ENCODE data around the gene ADGRA1.

DNA sequence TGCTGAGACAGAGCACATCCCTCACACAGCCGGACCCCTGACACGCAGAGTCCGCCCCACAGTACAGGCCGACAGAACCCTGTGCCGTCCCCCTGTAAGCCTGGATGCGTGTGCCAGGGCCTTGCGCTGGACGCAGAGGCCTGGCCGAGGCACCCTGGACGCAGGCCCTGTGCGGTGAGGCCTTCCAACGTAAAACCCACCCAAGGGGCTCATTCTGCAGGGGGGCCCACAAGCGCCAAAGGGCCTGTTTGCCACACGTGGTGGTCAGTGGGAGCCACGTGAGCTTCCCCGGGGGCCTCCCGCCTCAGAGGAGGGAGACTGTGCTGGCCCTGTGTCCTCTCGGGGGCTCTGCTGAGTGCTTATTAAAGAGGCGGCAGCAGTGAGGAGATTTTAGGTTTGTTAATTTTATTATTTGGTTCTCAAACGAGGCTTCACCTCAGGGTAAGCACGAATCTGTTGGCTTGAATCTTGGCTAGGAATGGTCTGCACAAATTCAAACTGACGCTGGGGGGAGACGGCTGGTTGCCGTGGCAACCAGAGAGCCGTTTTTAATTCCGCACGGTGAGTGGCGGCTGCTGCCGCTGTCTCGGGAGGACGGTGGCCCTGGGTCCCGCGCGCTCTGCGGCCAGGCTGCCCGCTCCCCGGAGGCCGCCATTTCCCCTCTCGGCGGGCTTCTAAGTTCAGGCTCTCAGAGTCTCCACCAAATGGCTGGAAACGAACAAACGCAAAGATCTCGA, 4.9 kb upstream of the ADGRA1 start:
- TF ChIP-seq, protein P1, sequence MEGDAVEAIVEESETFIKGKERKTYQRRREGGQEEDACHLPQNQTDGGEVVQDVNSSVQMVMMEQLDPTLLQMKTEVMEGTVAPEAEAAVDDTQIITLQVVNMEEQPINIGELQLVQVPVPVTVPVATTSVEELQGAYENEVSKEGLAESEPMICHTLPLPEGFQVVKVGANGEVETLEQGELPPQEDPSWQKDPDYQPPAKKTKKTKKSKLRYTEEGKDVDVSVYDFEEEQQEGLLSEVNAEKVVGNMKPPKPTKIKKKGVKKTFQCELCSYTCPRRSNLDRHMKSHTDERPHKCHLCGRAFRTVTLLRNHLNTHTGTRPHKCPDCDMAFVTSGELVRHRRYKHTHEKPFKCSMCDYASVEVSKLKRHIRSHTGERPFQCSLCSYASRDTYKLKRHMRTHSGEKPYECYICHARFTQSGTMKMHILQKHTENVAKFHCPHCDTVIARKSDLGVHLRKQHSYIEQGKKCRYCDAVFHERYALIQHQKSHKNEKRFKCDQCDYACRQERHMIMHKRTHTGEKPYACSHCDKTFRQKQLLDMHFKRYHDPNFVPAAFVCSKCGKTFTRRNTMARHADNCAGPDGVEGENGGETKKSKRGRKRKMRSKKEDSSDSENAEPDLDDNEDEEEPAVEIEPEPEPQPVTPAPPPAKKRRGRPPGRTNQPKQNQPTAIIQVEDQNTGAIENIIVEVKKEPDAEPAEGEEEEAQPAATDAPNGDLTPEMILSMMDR (IDR thresholded peaks at IDR 0.05) = no peak
- no peak for TF ChIP-seq POLR2A (IDR thresholded peaks at IDR 0.05)

Measured in prostate gland (tissue), 2 donors.